ENCODE results near the gene KCNMA1.
A peak's percentile ranks its signal among the peaks of the same experiment; 100 is the strongest.
"Not testable (repeated sequence)": the region's sequence is repeated elsewhere in the genome, so short reads cannot be mapped to it uniquely, and the experiment has no call there.

The KCNMA1 gene

DNA sequence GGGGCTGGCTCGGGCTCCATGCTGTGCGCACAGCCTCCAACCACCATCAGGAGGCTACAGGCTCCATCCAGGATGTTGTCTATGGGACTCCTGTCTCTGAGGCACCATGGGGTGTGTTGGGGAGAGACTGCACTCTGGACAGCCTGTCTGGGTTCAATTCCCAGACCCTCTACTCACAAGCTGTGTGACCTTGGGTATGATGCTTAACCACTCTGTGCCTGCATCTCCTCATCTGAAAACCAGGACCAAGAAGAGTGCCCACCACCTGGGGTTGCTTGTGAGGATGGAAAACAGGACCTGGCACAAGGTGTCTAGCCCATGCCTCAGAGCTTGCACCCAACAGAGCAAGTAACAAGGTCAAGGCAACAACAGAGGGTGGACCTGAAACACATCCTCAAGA lies 109.8 kb downstream of the KCNMA1 start:
- DNase-seq: no peak

DNA sequence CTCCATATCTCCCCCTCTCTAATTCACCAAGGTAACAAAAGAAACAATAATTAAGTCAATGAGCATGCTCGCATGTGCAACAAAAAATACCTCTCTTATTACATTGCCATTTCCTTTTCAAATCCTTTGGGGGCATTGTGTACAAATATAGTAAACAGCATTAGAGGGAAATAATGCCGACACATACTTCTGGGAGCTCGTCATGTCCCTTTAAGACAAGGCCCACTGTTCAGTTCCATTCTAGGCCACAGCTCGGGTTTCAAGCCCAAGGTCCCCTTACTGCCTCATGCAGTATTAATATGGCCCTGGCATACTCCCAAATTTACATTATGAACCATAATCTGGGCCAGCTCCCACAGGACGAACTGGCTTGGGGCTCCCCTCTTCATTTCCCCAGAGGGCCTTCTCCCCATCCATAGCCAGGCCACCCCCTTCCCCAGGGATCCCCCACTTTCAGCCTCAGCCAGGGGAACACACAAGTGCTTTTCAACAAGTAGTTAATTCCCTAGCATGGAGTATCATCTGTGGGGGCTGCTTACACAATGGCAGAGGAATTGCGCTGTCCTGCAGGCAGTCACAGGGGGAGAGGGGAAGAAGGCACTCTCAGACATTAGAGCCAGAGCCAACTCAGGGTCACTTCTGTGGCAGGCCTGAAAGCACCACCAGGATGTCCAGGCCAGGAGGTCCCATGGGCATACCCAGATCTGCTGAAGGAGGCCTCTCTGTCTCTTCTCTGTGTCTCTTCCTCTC lies 110.6 kb downstream of the KCNMA1 start:
- DNase-seq: peak; percentile 45

DNA sequence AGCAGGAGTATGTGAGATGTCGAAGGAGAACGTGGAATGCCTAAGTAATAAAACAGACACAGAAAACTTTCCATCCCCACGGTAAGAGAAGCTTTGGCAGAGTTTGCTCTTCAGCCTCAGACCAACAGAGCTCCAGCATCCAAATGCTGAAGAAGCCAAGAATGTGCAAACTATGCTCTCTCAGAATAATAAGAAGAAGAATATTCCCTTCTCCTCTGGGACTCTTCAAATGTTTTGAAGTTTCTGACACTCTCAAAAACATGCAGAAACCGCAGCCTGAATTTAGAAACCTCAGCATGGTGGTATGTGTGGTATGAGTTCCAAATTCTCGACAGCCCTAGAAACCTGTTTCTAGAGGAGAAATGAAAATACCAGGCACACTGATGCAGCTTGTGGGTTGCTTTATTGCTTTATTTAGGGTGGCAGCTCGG lies 113.3 kb downstream of the KCNMA1 start:
- peak; percentile 43 for DNase-seq

DNA sequence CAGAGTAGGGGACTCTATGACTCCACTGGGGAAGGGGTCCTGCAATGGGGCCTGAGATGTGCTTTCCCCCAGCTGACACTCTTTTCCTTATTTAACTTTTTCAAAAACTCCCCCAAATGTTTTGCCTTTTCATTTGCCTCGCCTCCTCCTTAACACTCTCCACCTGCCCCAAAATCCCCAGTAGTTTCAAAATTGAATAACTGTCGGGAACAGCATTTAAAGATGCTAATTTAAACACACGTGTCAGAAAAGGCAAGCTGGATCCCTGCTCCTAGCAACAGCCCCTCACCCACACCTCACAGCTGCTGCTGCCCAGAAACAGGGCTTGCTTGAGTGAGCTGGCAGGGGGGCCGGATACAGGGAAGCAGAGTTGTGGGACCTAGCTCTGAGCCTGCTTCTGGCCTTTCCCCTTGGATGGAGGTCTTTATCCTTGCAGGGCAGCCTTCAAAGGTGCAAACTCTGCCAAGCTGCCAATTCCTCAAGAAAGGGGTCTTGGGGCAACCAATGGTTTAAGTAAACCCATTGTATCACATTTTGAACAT lies 115.3 kb downstream of the KCNMA1 start:
- DNase-seq: no peak

DNA sequence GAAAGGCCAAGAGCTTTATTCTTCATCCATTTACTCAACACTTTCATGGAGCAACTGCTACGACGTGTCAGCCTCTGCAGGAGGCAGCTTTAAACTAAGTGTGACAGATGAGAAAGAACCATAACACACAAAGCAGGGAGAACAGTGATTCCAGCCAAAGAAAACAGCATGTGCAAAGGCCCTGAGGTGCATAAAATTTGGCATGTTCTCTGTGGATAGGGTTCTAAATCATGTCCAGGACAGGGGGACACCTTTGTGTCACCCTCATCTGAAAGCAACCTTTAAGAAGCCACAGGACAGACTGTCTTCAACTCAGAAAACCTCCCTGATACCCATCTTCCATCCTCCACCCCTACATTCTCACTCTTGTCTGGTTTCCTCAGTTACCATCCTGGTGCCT lies 116.6 kb downstream of the KCNMA1 start:
- DNase-seq: no peak

DNA sequence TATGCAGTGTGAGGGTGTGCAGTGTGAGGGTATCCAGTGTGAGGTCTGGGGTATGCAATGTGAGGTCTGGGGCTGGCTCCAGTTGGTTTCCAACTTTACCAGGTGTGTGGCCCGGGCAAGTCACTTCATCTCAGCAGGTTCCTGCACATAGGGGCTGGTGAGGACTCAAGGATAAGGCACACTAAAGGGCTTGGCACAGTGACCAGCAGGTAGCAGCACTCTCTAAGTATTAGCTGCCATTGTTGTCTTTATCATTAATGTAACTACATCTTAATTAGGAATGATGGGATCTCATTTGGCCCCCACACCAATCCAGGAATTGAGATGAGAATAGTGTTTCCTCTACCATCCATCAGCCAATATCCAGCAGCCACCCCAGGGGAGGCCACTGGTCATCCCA lies 117.3 kb downstream of the KCNMA1 start:
- no peak for DNase-seq

DNA sequence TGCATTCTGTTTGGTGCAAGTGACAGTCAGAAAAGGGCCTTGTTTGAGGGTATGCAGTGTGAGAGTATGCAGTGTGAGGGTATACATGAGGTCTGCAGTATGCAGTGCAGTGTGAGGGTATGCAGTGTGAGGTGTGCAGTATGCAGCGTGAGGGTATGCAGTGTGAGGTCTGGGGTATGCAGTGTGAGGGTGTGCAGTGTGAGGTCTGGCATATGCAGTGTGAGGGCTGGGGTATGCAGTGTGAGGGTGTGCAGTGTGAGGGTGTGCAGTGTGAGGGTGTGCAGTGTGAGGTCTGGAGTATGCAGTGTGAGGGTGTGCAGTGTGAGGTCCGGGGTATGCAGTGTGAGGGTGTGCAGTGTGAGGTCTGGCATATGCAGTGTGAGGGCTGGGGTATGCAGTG lies 117.8 kb downstream of the KCNMA1 start:
- DNase-seq: not testable (repeated sequence)

DNA sequence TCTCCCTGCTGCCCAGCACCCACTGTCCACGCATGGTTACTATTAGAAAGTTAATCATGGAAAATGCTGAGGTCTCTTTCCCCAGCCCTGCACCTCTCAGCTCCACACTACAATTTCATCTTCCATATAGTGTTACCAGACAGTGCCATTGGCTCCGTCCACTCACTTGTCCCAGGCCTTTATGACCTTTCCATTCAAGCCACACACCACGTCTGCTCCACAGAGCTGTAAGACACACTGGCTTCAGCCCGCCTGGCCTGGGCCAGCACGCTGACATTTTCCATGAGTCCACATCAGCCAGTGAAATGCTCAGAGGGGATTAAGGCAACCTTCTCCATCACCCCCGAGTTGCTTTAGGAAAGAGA lies 118.7 kb downstream of the KCNMA1 start:
- DNase-seq: no peak

DNA sequence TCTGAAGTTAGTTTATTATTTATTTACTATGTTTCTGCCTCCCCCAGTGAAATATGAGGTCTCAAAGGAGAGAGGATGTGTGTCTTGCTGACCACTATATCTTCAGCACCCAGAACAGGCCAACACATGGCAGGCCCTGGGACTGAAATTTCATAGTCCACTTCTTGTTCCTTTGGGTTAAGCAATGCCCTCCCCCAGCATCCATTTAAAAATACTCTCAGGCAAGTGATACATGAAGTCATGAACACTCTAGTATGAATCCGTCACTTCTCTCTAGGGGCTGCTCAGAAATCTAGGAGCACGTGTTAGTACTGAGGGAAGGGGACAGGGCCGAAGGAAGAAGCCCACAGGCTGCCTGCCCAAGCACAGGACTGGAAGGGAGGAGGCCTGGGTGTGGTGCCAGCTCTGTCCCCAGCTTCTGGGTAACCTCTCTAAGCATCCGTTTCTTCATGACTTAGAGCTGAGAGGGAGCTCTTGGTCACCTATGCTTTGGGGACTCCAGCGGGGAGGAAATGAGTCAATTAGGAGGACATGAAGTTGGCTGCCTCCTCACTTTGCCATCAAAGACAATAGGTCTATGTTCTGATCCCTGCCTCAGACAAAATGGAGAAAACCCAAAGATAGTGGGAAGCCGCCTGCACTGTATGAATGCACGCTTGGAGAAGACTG lies 119.2 kb downstream of the KCNMA1 start:
- DNase-seq: no peak

DNA sequence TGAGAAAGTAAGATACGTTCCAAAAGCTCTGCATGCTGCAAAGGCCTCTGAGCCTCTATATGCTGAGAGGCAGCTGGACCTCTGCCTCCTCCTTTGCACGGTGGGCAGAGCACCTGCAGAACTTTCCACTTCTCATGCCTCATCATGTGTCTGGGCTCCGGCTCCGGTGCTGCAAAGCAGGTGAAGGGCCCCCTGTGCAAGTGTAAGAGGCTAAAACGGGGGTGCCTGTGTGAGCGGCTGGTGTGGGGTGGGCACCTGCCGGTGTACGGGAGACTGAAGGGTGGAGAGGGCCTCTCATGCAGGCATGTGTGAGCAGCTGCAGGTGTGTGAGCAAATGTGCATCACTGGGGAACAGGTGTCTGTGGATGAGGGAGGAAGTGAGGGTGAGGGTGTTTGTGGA lies 121.0 kb downstream of the KCNMA1 start:
- no peak for DNase-seq

DNA sequence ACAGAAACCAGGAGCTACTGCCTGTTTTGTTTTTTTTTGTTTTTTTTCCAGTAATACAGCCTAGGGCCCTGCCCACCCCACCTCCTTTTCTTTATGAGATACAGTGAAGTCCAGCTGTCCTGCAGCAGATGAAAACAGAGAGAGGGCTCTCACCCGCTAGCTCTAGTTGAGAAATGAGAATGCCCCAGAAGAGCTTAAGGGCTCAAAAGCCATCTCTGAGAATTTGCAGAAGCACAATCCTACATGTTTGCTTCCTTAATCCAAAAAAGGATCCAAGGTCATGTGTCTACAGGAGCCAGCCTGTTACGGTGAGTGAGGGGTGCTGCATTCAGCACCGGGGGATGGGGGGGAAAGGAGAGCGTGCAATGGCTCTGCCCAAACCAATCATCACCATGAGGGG lies 122.7 kb downstream of the KCNMA1 start:
- no peak for DNase-seq

DNA sequence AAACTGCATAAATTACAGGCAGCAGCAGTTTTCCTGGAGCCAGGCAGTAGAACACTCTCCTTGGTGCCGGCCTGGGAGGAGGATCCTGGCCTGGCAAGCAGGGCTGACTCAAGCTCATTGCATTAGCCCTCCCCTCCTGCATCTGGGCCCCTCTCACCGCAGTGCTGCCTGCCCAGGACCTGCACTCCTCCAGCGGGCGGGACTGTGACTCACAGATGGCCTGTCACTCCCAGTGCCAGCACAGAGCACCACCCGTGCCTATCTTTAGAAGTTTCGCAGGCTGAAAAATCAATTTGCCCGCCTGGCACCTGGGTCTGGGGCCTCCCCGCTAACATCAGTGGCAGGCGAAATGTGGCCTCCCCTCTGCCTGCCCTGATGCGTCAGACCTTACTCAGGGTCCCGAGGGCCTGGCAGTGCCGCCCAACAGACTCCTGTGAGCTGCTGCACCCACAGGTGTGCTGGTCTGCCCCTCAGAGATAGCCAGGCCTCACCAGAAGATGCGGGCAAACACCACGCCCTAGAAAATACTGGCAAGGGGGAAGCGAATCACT lies 123.8 kb downstream of the KCNMA1 start:
- DNase-seq: peak; percentile 46

DNA sequence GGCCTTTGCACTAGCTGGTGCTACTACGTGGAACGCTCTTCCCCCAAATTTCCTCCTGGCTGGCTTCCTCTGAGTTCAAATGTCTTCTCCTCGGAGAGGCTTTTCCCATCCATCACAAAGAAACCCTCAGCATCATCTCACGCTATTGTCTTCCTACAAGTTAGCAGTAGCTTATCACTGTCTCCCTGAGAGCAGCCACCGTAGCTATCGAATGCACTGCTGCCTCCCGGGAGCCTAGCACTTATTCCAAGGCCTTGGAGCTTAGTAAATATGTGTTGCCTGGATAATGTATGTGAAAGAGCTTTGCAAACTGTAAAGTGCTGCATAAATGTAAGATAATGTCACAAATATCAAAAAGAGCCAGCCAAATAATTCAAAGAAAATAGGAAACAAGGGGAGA lies 124.4 kb downstream of the KCNMA1 start:
- DNase-seq: peak; percentile 48

DNA sequence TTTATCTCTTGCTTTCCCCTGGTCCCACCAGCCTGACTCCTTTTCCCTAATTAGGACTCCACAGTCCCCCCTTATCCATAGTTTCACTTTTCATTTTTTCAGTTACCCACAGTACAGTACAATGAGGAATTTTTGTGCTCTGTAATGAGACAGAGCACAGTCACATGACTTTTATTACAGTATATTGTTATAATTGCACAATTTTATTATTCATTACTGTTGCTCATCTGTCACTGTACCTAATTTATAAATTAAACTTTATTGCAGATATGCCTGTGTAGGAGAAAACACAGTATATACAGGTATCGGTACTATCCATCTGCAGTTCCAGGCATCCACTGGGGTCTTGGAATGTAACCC lies 125.4 kb downstream of the KCNMA1 start:
- no peak for DNase-seq

DNA sequence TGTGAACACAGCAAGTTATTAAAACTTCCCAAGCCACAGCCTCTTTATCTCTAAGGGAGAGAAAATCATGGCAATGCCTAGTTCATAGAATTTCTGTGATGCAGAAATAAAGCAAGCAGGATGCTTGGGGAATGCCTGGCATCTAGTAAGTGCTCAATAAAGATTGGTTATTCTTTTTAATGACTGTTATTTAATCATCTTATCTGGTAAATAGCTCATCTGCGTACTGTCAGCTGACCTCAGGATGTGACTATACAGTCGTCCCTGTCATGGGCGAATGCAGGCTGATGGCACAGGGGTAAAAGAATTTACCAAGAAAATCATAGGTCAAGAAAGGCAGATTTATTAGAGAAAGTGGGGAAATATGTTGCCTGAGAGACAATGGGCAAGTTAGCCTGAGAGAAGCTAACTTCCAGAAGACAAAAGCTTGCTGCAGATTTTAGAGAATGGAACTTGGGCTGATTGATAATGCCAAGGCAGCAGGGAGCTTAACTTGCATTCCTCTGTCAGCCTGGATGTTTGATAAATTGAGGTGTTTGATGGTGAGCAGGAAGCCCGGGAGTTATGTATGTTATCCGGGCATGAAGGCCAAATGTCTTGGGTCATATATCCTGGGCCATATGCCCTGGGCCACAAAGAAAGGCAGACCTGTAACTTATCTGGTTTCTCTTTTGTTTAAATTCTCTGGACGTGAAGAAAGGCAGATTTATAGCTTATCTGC lies 126.0 kb downstream of the KCNMA1 start:
- DNase-seq: no peak

DNA sequence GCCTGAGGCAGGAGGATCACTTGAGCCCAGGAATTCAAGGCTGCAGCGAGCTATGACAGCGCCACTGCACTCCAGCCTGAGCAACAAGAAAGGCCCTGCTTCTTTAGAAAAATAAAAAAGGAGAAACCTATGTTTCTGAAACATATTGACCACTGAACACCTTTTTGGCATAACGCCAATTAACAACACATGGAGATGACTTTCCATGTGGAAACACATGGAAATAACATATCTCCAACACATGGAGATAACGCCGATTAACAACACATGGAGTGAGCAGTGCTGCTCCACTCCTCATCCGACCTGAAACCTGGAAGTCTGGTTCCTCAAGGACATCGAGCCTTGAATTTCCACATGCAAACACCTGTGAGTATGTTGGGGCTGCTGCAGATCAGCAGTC lies 126.9 kb downstream of the KCNMA1 start:
- no peak for DNase-seq

DNA sequence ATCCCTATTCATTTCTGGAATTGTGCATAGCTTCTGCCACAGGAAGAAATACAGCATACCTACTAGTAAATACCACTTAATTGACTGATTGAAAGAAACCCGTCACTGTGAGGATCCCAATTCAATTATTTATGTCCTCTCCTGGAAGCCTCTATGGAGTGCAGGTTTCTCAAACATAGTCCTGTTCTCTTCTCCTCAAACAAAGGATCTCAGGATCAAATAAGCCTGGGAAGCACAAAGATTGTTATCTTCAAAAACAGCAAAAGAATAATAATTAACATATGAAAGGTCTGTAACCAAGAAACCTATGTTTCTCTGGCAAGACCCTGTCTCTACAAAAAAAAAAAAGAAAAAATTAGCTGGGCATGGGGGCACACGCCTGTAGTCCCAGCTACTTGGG lies 127.3 kb downstream of the KCNMA1 start:
- DNase-seq: no peak

DNA sequence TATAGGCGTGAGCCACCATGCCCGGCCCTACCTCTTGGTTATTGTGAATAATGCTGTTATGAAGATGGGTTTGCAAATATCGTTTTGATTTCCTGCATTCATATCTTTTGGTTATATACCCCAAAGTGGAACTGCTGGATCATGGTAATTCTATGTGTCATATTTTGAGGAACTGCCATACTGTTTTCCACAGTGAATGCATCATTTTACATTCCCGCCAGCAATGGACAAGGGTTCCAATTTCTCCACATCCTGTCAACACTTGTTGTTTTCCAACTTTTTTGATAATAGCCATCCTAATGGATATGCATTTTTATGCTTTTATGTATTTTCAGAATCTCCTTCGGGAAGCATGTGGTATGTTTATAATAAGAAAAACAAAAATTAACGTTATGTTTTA lies 128.2 kb downstream of the KCNMA1 start:
- DNase-seq: no peak

DNA sequence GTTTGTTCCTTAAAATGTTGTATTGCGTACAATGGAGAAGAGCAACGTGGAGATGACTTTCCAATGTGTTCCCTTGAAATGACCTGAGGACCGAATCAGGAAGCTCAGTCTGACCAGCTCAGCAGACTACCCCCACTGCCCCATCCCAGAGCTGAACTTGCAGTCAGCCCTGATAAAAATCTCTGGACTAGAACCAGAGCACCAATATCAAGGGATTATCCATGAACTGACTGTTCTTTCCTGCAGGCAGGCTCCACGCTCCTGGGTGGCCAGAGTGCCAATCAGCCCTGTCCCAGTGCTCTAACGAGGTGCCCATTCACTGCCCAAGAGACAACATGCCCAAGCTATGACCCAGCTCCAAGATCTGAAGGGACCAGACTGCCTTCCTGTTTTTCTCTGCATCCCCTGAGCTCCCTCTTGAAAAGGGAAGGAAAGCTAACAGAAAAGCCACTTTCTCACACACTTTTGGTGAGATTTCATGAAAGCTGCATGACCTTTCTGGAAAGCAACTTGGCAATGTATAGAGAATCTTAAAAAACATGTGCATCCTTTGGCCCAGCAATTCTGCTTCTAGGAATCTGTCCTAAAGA lies 130.2 kb downstream of the KCNMA1 start:
- DNase-seq: no peak

DNA sequence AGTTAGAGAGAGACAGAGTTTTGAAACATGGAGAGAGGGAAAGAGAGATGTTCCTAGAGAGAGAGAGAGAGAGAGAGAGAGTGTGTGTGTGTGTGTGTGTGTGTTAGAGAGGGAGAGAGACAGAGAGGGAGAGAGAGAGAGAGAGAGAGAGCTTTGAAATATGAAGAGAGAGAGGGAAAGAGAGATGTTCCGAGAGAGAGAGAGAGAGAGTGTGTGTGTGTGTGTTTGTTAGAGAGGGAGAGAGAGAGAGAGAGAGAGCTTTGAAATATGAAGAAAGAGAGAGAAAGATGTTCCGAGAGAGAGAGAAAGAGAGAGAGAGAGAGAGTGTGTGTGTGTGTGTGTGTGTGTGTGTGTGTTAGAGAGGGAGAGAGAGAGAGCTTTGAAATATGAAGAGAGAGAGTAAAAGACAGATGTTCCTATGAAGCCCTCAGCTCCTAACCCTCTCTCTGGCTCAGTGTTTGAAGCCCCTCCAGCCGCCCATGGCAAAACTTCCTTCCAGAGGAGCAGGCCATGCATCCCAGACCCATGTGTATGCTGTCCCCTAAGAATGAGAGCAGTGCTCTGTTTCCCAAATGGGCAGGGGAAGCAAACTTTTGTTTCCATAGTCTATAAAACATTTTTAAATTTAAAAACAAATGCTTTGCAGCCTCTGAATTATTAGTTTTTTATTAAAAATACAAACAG lies 130.9 kb downstream of the KCNMA1 start:
- no peak for DNase-seq

DNA sequence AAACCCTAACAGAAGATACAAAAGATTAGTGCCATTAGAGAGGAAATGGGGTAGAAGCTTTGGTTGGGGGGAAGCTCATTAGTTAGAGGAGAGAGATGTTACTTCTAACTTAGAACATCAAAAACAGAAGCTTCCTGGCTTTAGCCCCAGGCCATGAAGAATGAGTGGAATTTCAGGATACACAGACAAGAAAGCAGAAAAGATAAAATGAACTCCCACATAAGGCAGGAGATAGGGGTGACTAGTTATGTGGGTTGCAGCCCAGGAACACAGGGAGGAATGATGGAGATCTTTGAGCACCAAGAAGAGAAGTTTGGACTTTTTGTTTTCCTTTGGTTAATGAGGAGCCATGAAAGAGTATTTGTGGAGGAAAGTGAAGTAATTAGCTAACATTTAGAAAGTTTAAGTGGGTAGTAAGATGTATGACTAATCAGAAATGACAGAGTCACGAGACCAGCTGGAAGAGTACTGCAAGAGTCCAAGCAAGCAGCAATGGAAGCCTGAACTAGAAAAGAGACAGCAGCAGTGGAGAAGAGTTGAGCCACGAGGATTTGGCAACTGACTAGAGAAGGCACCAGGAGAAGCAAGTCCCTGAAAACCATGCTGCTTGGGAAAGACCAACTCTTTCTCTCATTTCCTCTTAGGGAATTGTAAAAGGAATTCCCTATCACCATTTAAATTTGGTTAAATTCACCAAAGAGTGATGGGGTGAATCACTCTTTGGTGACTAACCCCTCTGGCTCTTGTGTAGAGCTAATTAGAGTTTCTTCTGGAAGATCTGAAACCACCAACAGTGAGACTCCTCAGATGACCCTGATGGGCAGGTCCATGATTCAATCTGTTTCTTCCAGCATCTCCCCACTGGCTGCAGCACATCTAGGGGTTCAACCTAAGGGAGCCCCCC lies 131.9 kb downstream of the KCNMA1 start:
- DNase-seq: no peak

DNA sequence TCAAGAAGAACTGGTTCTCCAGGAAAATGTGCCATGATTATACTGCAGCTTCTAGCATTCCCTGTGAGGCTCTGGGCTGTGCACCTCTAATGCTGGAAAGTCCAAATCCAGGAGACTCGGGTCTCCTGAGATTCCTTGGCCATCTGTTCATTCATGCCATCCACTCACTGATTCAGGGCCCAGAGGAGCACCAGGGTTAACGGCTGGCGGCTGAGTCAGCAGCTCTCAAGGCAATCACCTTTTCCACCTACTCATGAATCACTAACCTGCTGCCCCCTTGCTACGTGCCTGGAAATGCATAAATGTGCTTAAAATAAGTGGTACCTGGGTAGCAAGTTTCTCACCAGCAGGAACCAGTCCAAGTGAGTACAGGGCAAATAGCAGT lies 132.7 kb downstream of the KCNMA1 start:
- DNase-seq: peak; percentile 33
